GM23338 (cell line): Measurements from ENCODE around the gene LRRC3B. TPM values are rescaled to one million over a fixed set of nuclear protein-coding genes. Genes with fewer than 3 reads are reported as not detected.
A peak's percentile ranks its signal among the peaks of the same experiment; 100 is the strongest.

Experiments used
- ATAC-seq: fragments of 200-7000 bp; cut with Tn5 transposase; 3 replicates; pipeline ENCODE4 v1.9.1; 2020
- DNase-seq: peaks from one replicate; pipeline ENCODE4 v3.0.0-alpha.2; 2015; ENCODE audit warnings: low spot score
- H2AFZ ChIP-seq: fragments of 200-600 bp; sonication (generic); 2 replicates; pipeline ENCODE4 v1.8.0; 2016; ENCODE audit warnings: antibody characterized with exemption, mild to moderate bottlenecking, moderate library complexity
- H3F3A ChIP-seq: fragments of 200-600 bp; sonication (generic); replicated peaks from 2 replicates; pipeline ENCODE4 v1.8.0; 2017; ENCODE audit warnings: antibody characterized with exemption, mixed run types, low read depth
- H3K27ac ChIP-seq: fragments of 200-600 bp; sonication (generic); 2 replicates; pipeline ENCODE4 v1.6.1; 2016; ENCODE audit warnings: low read depth
- H3K27me3 ChIP-seq: fragments of 200-600 bp; sonication (generic); 2 replicates; pipeline ENCODE4 v1.8.0; 2016; ENCODE audit warnings: mild to moderate bottlenecking, mixed run types, moderate library complexity; ENCODE audit not compliant: insufficient read depth
- H3K36me3 ChIP-seq: fragments of 200-600 bp; sonication (generic); 2 replicates; pipeline ENCODE4 v1.8.0; 2016; ENCODE audit warnings: mild to moderate bottlenecking; ENCODE audit not compliant: insufficient read depth
- H3K4me1 ChIP-seq: fragments of 200-600 bp; sonication (generic); 2 replicates; pipeline ENCODE4 v1.8.0; 2016; ENCODE audit warnings: mild to moderate bottlenecking, moderate library complexity; ENCODE audit not compliant: insufficient read depth
- H3K4me2 ChIP-seq: fragments of 200-600 bp; sonication (generic); 2 replicates; pipeline ENCODE4 v1.7.1; 2017; ENCODE audit warnings: mixed run types
- H3K4me3 ChIP-seq: fragments of 200-600 bp; sonication (generic); 2 replicates; pipeline ENCODE4 v1.6.1; 2016; ENCODE audit warnings: mixed run types
- H3K79me2 ChIP-seq: fragments of 200-600 bp; sonication (generic); replicated peaks from 2 replicates; pipeline ENCODE4 v1.8.0; 2017; ENCODE audit warnings: mild to moderate bottlenecking; ENCODE audit not compliant: insufficient read depth
- H3K9me2 ChIP-seq: fragments of 200-600 bp; sonication (generic); 2 replicates; pipeline ENCODE4 v1.8.0; 2017; ENCODE audit not compliant: insufficient read depth
- H4K20me1 ChIP-seq: fragments of 200-600 bp; sonication (generic); replicated peaks from 2 replicates; pipeline ENCODE4 v1.8.0; 2017; ENCODE audit warnings: mild to moderate bottlenecking; ENCODE audit not compliant: insufficient read depth
- H3K27ac Mint-ChIP-seq: 2 replicates; pipeline ENCODE4 v1.8.0; 2020; ENCODE audit warnings: inconsistent platforms, mild to moderate bottlenecking, moderate library complexity, mixed read lengths
- H3K27me3 Mint-ChIP-seq: 3 replicates; pipeline ENCODE4 v1.8.0; 2022; ENCODE audit warnings: low read depth, mild to moderate bottlenecking, moderate library complexity, mixed read lengths, inconsistent platforms; ENCODE audit not compliant: insufficient read depth, poor library complexity
- H3K36me3 Mint-ChIP-seq: 3 replicates; pipeline ENCODE4 v1.8.0; 2021; ENCODE audit warnings: low read depth, mild to moderate bottlenecking, inconsistent platforms, moderate library complexity, mixed read lengths
- H3K4me1 Mint-ChIP-seq: 3 replicates; pipeline ENCODE4 v1.8.0; 2020; ENCODE audit warnings: mild to moderate bottlenecking, inconsistent platforms, mixed read lengths
- H3K4me3 Mint-ChIP-seq: 3 replicates; pipeline ENCODE4 v1.8.0; 2021; ENCODE audit warnings: moderate library complexity, mild to moderate bottlenecking, inconsistent platforms, mixed read lengths
- H3K9me3 Mint-ChIP-seq: 3 replicates; pipeline ENCODE4 v1.8.0; 2020; ENCODE audit warnings: moderate library complexity, mild to moderate bottlenecking, inconsistent platforms, mixed read lengths
- CREB1 ChIP-seq: fragments of 250-450 bp; sonication (Bioruptor Pico); IDR thresholded peaks from 2 replicates; pipeline ENCODE4 v1.5.0; 2020; ENCODE audit warnings: low read depth, mild to moderate bottlenecking, moderate library complexity
- EZH2 ChIP-seq: fragments of 200-600 bp; sonication (generic); IDR thresholded peaks from one replicate; pipeline ENCODE4 v1.8.0; 2017; ENCODE audit warnings: antibody characterized with exemption, mild to moderate bottlenecking, low read depth; ENCODE audit not compliant: unreplicated experiment
- EZH2phosphoT487 ChIP-seq: fragments of 200-600 bp; sonication (generic); IDR thresholded peaks from one replicate; pipeline ENCODE4 v1.8.1; 2018; ENCODE audit warnings: antibody characterized with exemption; ENCODE audit not compliant: unreplicated experiment
- POLR2AphosphoS5 ChIP-seq: IDR thresholded peaks from 2 replicates; pipeline ENCODE4 v1.6.1; 2016; ENCODE audit warnings: antibody characterized with exemption, low read depth
- STAT1 ChIP-seq: IDR thresholded peaks from one replicate; pipeline ENCODE4 v1.6.1; 2016; ENCODE audit warnings: antibody characterized with exemption; ENCODE audit not compliant: unreplicated experiment
- long read RNA-seq: library from polyadenylated mRNA; unstranded; transcript quantifications from one replicate; pipeline ENCODE4 v2.0.0, GENCODE V29; 2020; ENCODE audit not compliant: unreplicated experiment
- polyA plus RNA-seq: library from polyadenylated mRNA; unstranded; fragments of >200 nt; fragmentation: Nextera tagmentation; extraction: Ambion mirVana; gene quantifications from 2 replicates; pipeline ENCODE4 v1.2.1, GENCODE V29; 2016
- total RNA-seq: library from RNA; depleted of rRNA; stranded (reverse); fragments of >200 nt; shearing (Covaris generic); gene quantifications from 2 replicates; pipeline ENCODE4 v1.2.3, GENCODE V29; 2014; rRNA removed
- TF ChIP-seq, protein P1 (sequence below), 2 experiments: fragments of 200-600 bp in 1 of 2; sonication (generic) in 1 of 2; conservative IDR thresholded peaks; 2 replicates each; pipeline versions ENCODE4 v1.5.1 to v1.6.1; 2016 to 2017; ENCODE audit warnings: antibody characterized with exemption in 2 of 2, low read depth in 2 of 2, mild to moderate bottlenecking in 2 of 2, moderate library complexity in 1 of 2

Gene LRRC3B, protein sequence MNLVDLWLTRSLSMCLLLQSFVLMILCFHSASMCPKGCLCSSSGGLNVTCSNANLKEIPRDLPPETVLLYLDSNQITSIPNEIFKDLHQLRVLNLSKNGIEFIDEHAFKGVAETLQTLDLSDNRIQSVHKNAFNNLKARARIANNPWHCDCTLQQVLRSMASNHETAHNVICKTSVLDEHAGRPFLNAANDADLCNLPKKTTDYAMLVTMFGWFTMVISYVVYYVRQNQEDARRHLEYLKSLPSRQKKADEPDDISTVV
- total RNA-seq (11.3 and 13.2 TPM in 2 replicates), polyA plus RNA-seq (7.1 and 7.2 TPM in 2 replicates)
- long read RNA-seq, partial matches to known transcripts: 0 of 2 reads
- long read RNA-seq, other reads (novel, unspliced or antisense): 0 of 2 reads

DNA sequence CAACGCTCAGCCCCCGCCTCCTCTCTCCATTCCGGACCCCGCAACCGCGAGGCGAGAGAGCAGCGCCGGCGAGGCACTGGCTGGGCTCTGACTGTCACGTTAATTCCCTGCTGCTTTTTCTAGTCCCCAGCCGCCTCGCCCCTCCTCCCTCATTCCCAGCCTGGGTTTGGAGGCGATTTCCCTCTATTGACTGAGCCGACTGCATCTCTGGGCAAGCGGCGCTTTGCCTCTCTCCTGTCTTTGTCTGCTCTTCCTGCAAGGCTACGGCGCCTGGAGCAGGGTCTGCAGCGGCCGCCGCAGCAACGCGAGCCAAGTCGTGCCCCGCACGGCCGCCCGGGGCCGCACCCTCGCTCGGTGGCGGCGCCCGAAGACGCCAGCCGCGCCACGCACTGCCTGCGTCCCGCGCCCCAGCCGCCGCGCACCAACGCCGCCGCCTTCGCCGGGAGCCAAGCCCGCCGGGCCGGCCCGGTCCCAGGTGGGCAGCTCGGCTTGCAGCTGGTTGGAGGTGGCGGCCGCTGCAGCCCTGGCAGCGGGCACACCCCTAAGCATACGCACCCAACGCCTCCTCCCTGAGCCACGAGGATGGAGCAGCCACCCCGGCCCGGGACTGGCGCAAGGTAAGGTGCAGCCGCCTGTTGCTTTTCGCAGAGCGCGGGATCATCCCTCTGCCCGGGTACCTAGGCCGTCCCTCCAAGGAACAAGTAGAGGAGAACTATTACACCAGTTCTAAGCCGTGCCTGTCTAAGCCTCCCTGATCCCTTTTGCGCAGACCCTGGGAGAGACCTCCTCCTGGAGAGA lies at the start of gene LRRC3B:
Gene LRRC3B (plus strand): TSS at position 152 of the 798 bp plus-strand sequence. CDS start 86,901 bp downstream, outside the sequence.
- DNase-seq (peak; percentile 86), ATAC-seq (peak; percentile 40)
- TF ChIP-seq, protein P1, sequence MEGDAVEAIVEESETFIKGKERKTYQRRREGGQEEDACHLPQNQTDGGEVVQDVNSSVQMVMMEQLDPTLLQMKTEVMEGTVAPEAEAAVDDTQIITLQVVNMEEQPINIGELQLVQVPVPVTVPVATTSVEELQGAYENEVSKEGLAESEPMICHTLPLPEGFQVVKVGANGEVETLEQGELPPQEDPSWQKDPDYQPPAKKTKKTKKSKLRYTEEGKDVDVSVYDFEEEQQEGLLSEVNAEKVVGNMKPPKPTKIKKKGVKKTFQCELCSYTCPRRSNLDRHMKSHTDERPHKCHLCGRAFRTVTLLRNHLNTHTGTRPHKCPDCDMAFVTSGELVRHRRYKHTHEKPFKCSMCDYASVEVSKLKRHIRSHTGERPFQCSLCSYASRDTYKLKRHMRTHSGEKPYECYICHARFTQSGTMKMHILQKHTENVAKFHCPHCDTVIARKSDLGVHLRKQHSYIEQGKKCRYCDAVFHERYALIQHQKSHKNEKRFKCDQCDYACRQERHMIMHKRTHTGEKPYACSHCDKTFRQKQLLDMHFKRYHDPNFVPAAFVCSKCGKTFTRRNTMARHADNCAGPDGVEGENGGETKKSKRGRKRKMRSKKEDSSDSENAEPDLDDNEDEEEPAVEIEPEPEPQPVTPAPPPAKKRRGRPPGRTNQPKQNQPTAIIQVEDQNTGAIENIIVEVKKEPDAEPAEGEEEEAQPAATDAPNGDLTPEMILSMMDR (conservative IDR thresholded peaks at IDR 0.05; ENCODE audit: low read depth in 2 of 2): no peak
- TF ChIP-seq STAT1 (no peak), CREB1 (CRISPR knock-in tag) (0 out of 2 replicates have a peak, but pooled peaks have one; percentile 7), EZH2 (peak; percentile 0), POLR2AphosphoS5 (0 out of 2 replicates have a peak, but pooled peaks have one; percentile 21)
- H3K36me3 Mint-ChIP-seq: no peaks in the 10 kb centered on the region
- peak within 1 kb of the TSS; percentile 86 for H3K4me3 Mint-ChIP-seq
- no peaks in the 10 kb centered on the region; the same call in 2 of the 3 replicates for H3K9me3 Mint-ChIP-seq
- H3K4me2 ChIP-seq: peak within 1 kb of the TSS; percentile 99
- peaks cover 84% of the 10 kb centered on the region for H3K27me3 ChIP-seq
- peaks cover 63% of the 10 kb centered on the region for H3K27me3 Mint-ChIP-seq
- H3K36me3 ChIP-seq: no peaks in the 10 kb centered on the region
- no peaks in the 10 kb centered on the region for H4K20me1 ChIP-seq
- no peak within 1 kb of the TSS for H3K27ac ChIP-seq
- 0 out of 2 replicates have a peak, but pooled peaks cover 5% of the 10 kb centered on the region for H3F3A ChIP-seq
- peak within 1 kb of the TSS; percentile 99 for H2AFZ ChIP-seq
- peaks cover 3% of the 10 kb centered on the region; the same call in 1 of the 2 replicates for H3K9me2 ChIP-seq
- H3K4me1 ChIP-seq: peaks cover 28% of the 10 kb centered on the region
- peaks cover 17% of the 10 kb centered on the region for H3K79me2 ChIP-seq
- H3K4me3 ChIP-seq: peak within 1 kb of the TSS; percentile 87
- peaks cover 28% of the 10 kb centered on the region for H3K4me1 Mint-ChIP-seq
- no peak within 1 kb of the TSS for H3K27ac Mint-ChIP-seq

DNA sequence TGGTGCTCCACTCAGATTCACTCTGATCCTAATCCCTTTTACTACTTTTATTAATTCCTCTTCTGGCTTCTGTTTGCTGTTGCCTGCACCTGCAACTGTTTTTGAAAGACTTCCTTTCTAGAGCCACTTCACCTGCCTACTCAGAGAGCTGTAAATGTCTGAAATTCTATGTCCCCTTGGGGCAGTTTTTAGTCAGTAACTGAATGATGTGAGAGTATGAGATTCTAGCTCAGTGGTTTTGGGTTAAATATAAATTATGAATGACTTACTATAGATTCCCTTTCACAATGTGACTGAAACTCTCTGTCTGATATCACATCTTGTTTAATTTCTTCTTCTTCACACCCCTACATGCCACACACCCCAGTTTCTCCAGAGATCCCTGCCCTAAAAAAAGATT lies 47.8 kb upstream of the LRRC3B start:
- no peak overlapping the region for H3K27ac ChIP-seq
- no peaks in the 10 kb centered on the region for H4K20me1 ChIP-seq
- Mint-ChIP-seq H3K27ac (no peak overlapping the region), H3K36me3 (no peaks in the 10 kb centered on the region), H3K27me3 (peaks cover 2% of the 10 kb centered on the region), H3K9me3 (no peaks in the 10 kb centered on the region; the same call in 2 of the 3 replicates), H3K4me3 (no peak overlapping the region), H3K4me1 (no peaks in the 10 kb centered on the region; the same call in 2 of the 3 replicates)
- no peak for TF ChIP-seq EZH2phosphoT487
- H3K79me2 ChIP-seq: no peaks in the 10 kb centered on the region
- no peaks in the 10 kb centered on the region for H3K36me3 ChIP-seq
- ATAC-seq (no peak), DNase-seq (no peak)
- H2AFZ ChIP-seq: no peak overlapping the region
- no peaks in the 10 kb centered on the region for H3K27me3 ChIP-seq
- H3K4me3 ChIP-seq: no peak overlapping the region
- H3K4me1 ChIP-seq: no peaks in the 10 kb centered on the region; the same call in 1 of the 2 replicates
- H3K9me2 ChIP-seq: peaks cover 13% of the 10 kb centered on the region; the same call in 1 of the 2 replicates
- no peak overlapping the region for H3K4me2 ChIP-seq
- no peaks in the 10 kb centered on the region for H3F3A ChIP-seq
